Mesenchymal stem cell (in vitro differentiated cells and primary cell): ENCODE results near the gene SCRN2.

Experiments used
- DNase-seq: peaks from one replicate; pipeline ENCODE4 v3.0.0-alpha.2; 2013
- H2AFZ ChIP-seq: one replicate; pipeline ENCODE4 v1.6.1; 2013; ENCODE audit warnings: low read depth, mild to moderate bottlenecking, control low read depth, inconsistent platforms, low read length, moderate library complexity
- H2AK5ac ChIP-seq: 2 replicates; pipeline ENCODE4 v1.6.1; 2013; ENCODE audit warnings: low read length, moderate library complexity, mild to moderate bottlenecking, inconsistent platforms; ENCODE audit not compliant: severe bottlenecking
- H2BK120ac ChIP-seq: one replicate; pipeline ENCODE4 v1.6.1; 2013; ENCODE audit warnings: low read depth, mild to moderate bottlenecking, inconsistent platforms, low read length, moderate library complexity
- H2BK12ac ChIP-seq, 2 experiments: one replicate each; pipeline ENCODE4 v1.6.1; 2013; ENCODE audit warnings: inconsistent platforms in 2 of 2, low read length in 2 of 2, mild to moderate bottlenecking in 2 of 2, moderate library complexity in 2 of 2, control low read depth in 1 of 2
- H2BK15ac ChIP-seq: one replicate; pipeline ENCODE4 v1.6.1; 2013; ENCODE audit warnings: mild to moderate bottlenecking, low read depth, inconsistent platforms; ENCODE audit not compliant: poor library complexity, severe bottlenecking
- H2BK5ac ChIP-seq: 2 replicates; pipeline ENCODE4 v1.6.1; 2013; ENCODE audit warnings: low read depth, mild to moderate bottlenecking, low read length, control low read depth, inconsistent platforms; ENCODE audit not compliant: poor library complexity, severe bottlenecking
- H3K14ac ChIP-seq, 2 experiments: one replicate each; pipeline ENCODE4 v1.6.1; 2013; ENCODE audit warnings: inconsistent platforms in 2 of 2, low read length in 2 of 2, control low read depth in 1 of 2, mild to moderate bottlenecking in 1 of 2, moderate library complexity in 1 of 2
- H3K18ac ChIP-seq, 2 experiments: one replicate each; pipeline ENCODE4 v1.6.1; 2013; ENCODE audit warnings: inconsistent platforms in 2 of 2, low read length in 2 of 2, control low read depth in 1 of 2, low read depth in 1 of 2, mild to moderate bottlenecking in 1 of 2
- H3K23ac ChIP-seq, 2 experiments: one replicate each; pipeline ENCODE4 v1.6.1; 2013; ENCODE audit warnings: inconsistent platforms in 2 of 2, low read length in 2 of 2, mild to moderate bottlenecking in 2 of 2, moderate library complexity in 2 of 2, control low read depth in 1 of 2
- H3K27ac ChIP-seq: 2 replicates; pipeline ENCODE4 v1.5.1; 2013; ENCODE audit warnings: mild to moderate bottlenecking, moderate library complexity, low read length, control low read depth, inconsistent platforms; ENCODE audit not compliant: poor library complexity, severe bottlenecking
- H3K27me3 ChIP-seq, 2 experiments: 2 replicates each; pipeline versions ENCODE4 v1.6.1 to v1.7.0; 2013; ENCODE audit warnings: low read length in 2 of 2, mild to moderate bottlenecking in 2 of 2, moderate library complexity in 2 of 2, control low read depth in 1 of 2, inconsistent platforms in 1 of 2; ENCODE audit not compliant: control insufficient read depth in 1 of 2, insufficient read depth in 1 of 2
- H3K36me3 ChIP-seq, 2 experiments: 2 replicates each; pipeline versions ENCODE4 v1.6.1 to v1.7.0; 2013; ENCODE audit warnings: low read length in 2 of 2, control low read depth in 1 of 2, inconsistent platforms in 1 of 2, low read depth in 1 of 2, mild to moderate bottlenecking in 1 of 2; ENCODE audit not compliant: insufficient read depth in 2 of 2, control insufficient read depth in 1 of 2
- H3K4ac ChIP-seq, 2 experiments: one replicate each; pipeline ENCODE4 v1.6.1; 2013; ENCODE audit warnings: inconsistent platforms in 2 of 2, low read length in 2 of 2, mild to moderate bottlenecking in 2 of 2, moderate library complexity in 2 of 2, control low read depth in 1 of 2, low read depth in 1 of 2
- H3K4me1 ChIP-seq: 2 replicates; pipeline ENCODE4 v1.6.1; 2013; ENCODE audit warnings: low read depth, low read length, control low read depth; ENCODE audit not compliant: control insufficient read depth, insufficient read depth
- H3K4me2 ChIP-seq: 2 replicates; pipeline ENCODE4 v1.6.1; 2013; ENCODE audit warnings: low read length, mild to moderate bottlenecking, inconsistent platforms; ENCODE audit not compliant: poor library complexity, severe bottlenecking
- H3K4me3 ChIP-seq, 2 experiments: 2 replicates each; pipeline versions ENCODE4 v1.5.1 to v1.7.0; 2013; ENCODE audit warnings: low read length in 2 of 2, mild to moderate bottlenecking in 2 of 2, control low read depth in 1 of 2, low read depth in 1 of 2; ENCODE audit not compliant: insufficient read depth in 1 of 2
- H3K79me1 ChIP-seq: replicated peaks from 2 replicates; pipeline ENCODE4 v1.6.1; 2013; ENCODE audit warnings: mild to moderate bottlenecking, control low read depth, low read length, inconsistent platforms; ENCODE audit not compliant: poor library complexity, severe bottlenecking
- H3K9ac ChIP-seq: 2 replicates; pipeline ENCODE4 v1.7.0; 2013; ENCODE audit warnings: mild to moderate bottlenecking, low read length, moderate library complexity
- H3K9me3 ChIP-seq: 2 replicates; pipeline ENCODE4 v1.7.0; 2013; ENCODE audit warnings: mild to moderate bottlenecking, low read length; ENCODE audit not compliant: control insufficient read depth
- H4K8ac ChIP-seq: one replicate; pipeline ENCODE4 v1.6.1; 2013; ENCODE audit warnings: inconsistent platforms, mild to moderate bottlenecking, low read length, moderate library complexity
- H4K91ac ChIP-seq: one replicate; pipeline ENCODE4 v1.6.1; 2013; ENCODE audit warnings: mild to moderate bottlenecking, low read length, inconsistent platforms
- WGBS: methylation state at CpG from one replicate; pipeline ENCODE4 v1.1.7; 2013; ENCODE audit warnings: mixed read lengths; 5-methylcytosine and 5-hydroxymethylcytosine counted together

SCRN2 gene

DNA sequence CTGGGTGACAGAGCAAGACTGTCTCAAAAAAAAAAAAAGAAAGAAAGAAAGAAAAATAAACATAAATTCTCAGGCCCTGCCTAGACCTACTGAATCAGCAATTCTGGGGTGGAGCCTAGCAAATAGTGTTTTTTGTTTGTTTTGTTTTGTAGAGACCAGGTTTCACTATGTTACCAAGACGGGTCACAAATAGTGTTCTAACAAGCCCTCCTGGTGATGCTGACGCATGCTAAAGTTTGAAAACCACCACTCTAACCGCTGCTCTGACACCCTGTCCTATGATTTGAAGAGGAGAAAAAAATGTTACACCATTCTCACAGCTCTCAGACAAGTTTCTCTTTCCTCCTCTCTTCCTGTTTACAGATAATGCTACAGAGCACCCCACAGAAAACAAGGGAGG, 11.2 kb downstream of the SCRN2 start:
- WGBS, result 91% methylated on average over 3 of the region's 3 CpGs
- Histone ChIP-seq H4K8ac (no peak overlapping the region), H3K23ac (no peak overlapping the region)

DNA sequence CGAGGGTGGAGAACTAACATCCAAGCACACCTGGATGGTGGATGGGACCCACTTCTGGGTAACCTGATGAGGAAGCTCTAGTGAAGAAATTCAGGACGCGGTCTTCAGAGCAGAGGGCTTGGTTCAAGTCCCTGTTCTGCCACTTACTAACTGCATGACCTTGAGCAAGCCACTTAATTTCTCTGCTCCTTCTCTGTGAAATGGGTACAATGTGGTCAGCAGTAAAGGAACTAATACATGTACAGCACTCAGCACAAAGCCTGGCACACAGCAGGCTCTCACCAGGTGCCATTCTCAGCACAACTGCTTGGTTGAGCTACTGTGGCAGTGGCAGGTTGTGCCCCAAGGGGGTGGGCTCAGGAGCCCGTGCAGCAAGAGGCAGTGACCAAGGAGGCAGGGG, 17.6 kb downstream of the SCRN2 start:
- no peak for DNase-seq
- Histone ChIP-seq H3K27me3 (no peaks in the 10 kb centered on the region), H3K79me1 (peaks cover 32% of the 10 kb centered on the region), H3K36me3 (peaks cover 53% of the 10 kb centered on the region in 2 experiments), H4K91ac (no peak overlapping the region), H2AK5ac (no peak overlapping the region), H3K4me1 (peaks cover 20% of the 10 kb centered on the region), H2AFZ (no peak overlapping the region), H3K18ac (no peak overlapping the region), H3K14ac (no peak overlapping the region), H3K23ac (no peak overlapping the region), H2BK120ac (no peak overlapping the region), H2BK12ac (no peak overlapping the region), H2BK5ac (no peak overlapping the region), H2BK15ac (no peak overlapping the region), H3K4me3 (no peak overlapping the region), H3K4me2 (no peak overlapping the region), H3K9me3 (no peaks in the 10 kb centered on the region), H3K4ac (no peak overlapping the region), H3K27ac (no peak overlapping the region), H3K9ac (no peak overlapping the region), H4K8ac (no peak overlapping the region)
- WGBS, result 100% methylated on average over 4 of the region's 4 CpGs

More for the DNA sequence above, 11.2 kb downstream of the SCRN2 start:
- Histone ChIP-seq H3K9ac (peak overlapping the region; percentile 97), H3K14ac (no peak overlapping the region), H2AK5ac (no peak overlapping the region), H3K27ac (no peak overlapping the region), H2BK120ac (no peak overlapping the region), H3K79me1 (peaks cover 17% of the 10 kb centered on the region), H2AFZ (no peak overlapping the region), H3K4me3 (no peak overlapping the region), H3K4ac (no peak overlapping the region), H3K27me3 (no peaks in the 10 kb centered on the region), H3K4me2 (no peak overlapping the region), H2BK5ac (no peak overlapping the region), H3K4me1 (peaks cover 8% of the 10 kb centered on the region), H3K36me3 (peaks cover 22 to 39% of the 10 kb centered on the region in 2 experiments), H2BK15ac (no peak overlapping the region), H2BK12ac (no peak overlapping the region), H3K9me3 (no peaks in the 10 kb centered on the region), H3K18ac (no peak overlapping the region), H4K91ac (no peak overlapping the region)
- DNase-seq, result peak; percentile 11

DNA sequence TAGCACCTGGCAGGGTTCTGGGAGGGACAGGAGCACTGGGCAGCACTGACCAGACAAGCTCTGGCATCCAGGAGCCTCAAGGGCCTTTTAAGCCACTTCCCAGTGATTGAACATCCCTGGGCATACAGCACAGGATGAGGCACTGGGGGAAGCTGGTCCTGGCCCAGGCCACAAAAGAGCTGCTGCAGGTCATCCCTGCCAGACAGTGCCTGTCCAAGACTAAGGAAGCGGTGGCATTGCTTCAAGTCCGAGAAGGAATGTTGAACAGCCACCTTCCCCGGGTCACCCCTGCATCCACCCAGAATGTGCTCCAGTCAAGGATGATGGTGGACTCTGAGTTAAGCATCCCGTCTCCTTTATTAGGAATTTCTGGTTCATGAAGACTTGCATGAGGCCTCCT, 18.3 kb downstream of the SCRN2 start:
- Histone ChIP-seq H4K91ac (no peak overlapping the region), H3K9ac (no peak overlapping the region), H3K27me3 (no peaks in the 10 kb centered on the region), H3K23ac (no peak overlapping the region), H2AK5ac (no peak overlapping the region), H3K18ac (no peak overlapping the region), H4K8ac (no peak overlapping the region), H2BK12ac (no peak overlapping the region), H3K14ac (no peak overlapping the region), H2BK120ac (no peak overlapping the region), H3K36me3 (peaks cover 51 to 57% of the 10 kb centered on the region in 2 experiments), H3K4me2 (no peak overlapping the region), H2AFZ (no peak overlapping the region), H2BK15ac (no peak overlapping the region), H3K79me1 (peaks cover 28% of the 10 kb centered on the region), H3K4me1 (peaks cover 20% of the 10 kb centered on the region), H3K4me3 (no peak overlapping the region), H3K9me3 (no peaks in the 10 kb centered on the region), H3K4ac (no peak overlapping the region), H2BK5ac (no peak overlapping the region), H3K27ac (no peak overlapping the region)
- WGBS, result over 99% methylated on average over 4 of the region's 4 CpGs
- no peak for DNase-seq

GRCh38 chr17:47821424-47822391, 19.4 kb downstream of the SCRN2 start, which contains the start of gene OSBPL7:
Gene OSBPL7 (minus strand): TSS chr17:47821794. CDS start chr17:47820278, 1,516 bp downstream.
- peak within 1 kb of the TSS; percentile 5 for H3K27ac ChIP-seq
- no peaks in the 10 kb centered on the region for H3K27me3 ChIP-seq

More at GRCh38 chr17:47821424-47822391, 19.4 kb downstream of the SCRN2 start, which contains the start of gene OSBPL7:
- Histone ChIP-seq H3K23ac (peak within 1 kb of the TSS in 1 of 2 experiments; percentile 16), H4K8ac (peak within 1 kb of the TSS; percentile 97), H2BK12ac (peak within 1 kb of the TSS; percentile 12 to 23), H3K4ac (peak within 1 kb of the TSS; percentile 53 to 76), H2BK120ac (peak within 1 kb of the TSS; percentile 36), H3K9ac (peak within 1 kb of the TSS; percentile 86), H3K9me3 (no peaks in the 10 kb centered on the region), H2AFZ (peak within 1 kb of the TSS; percentile 49), H3K18ac (peak within 1 kb of the TSS; percentile 30 to 66), H2BK15ac (peak within 1 kb of the TSS; percentile 91), H2AK5ac (no peak within 1 kb of the TSS), H3K4me1 (peaks cover 20% of the 10 kb centered on the region), H2BK5ac (no peak within 1 kb of the TSS), H3K36me3 (peaks cover 44 to 62% of the 10 kb centered on the region in 2 experiments), H4K91ac (peak within 1 kb of the TSS; percentile 85), H3K4me3 (peak within 1 kb of the TSS; percentile 84 to 86), H3K4me2 (peak within 1 kb of the TSS; percentile 93), H3K79me1 (peaks cover 28% of the 10 kb centered on the region), H3K14ac (peak within 1 kb of the TSS in 1 of 2 experiments; percentile 93)
- DNase-seq, result peak; percentile 88
- WGBS, result 4% methylated on average over 14 of the region's 21 CpGs
